GM18951 (cell line): Measurements from ENCODE around the gene EP400.

ENCODE experiments used
- POLR2A ChIP-seq: IDR thresholded peaks from 4 replicates; pipeline ENCODE4 v1.6.1; 2011; ENCODE audit warnings: mild to moderate bottlenecking; ENCODE audit not compliant: insufficient read length, insufficient read depth; ENCODE audit errors: extremely low read depth
- in situ Hi-C: fragments of 300-500 bp; cut with MboI; formaldehyde crosslinking; loops from one replicate; pipeline ENCODE4 v1.12.0; 2022; ENCODE audit warnings: low sequenced_read_pairs, mixed read lengths, inconsistent platforms; ENCODE audit not compliant: unreplicated experiment

The EP400 gene

DNA sequence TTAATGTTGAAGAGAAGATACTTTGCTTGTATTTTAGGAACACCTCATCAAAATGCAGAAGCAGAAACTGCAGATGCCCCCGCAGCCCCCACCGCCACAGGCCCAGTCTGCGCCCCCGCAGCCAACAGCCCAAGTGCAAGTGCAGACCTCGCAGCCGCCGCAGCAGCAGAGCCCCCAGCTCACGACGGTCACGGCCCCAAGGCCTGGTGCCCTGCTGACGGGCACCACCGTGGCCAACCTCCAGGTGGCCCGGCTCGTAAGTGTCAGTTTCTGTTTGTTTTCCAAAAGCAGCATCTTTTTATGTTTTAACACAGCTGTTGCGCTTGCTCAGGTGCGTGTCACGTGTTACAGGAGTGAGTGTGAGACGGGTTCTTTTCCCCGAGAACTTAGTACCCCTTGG is 114.9 kb downstream of the EP400 start:
- in situ Hi-C loops: no loop called here
- TF ChIP-seq POLR2A: no peak

DNA sequence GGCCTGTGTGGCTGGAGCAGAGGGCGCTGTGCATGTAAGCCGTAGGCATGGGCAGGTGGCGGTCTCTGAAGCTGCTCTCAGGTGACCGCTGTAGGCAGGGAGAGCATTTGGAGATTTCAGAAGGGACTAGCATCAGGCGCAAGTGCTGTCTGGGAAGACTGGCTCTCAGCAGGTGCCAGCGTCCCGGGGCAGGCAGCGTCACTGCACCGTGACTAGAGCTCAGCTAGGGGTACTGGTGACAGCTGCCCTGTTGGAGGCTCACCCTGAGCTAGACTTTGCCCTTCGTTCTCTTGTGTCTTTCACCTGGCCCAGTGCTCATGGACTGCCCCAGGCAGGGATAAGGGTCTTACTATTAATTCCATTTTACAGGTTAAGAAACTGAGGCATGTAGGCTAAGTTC is 115.5 kb downstream of the EP400 start:
- in situ Hi-C loops: no loop called here
- no peak for TF ChIP-seq POLR2A

DNA sequence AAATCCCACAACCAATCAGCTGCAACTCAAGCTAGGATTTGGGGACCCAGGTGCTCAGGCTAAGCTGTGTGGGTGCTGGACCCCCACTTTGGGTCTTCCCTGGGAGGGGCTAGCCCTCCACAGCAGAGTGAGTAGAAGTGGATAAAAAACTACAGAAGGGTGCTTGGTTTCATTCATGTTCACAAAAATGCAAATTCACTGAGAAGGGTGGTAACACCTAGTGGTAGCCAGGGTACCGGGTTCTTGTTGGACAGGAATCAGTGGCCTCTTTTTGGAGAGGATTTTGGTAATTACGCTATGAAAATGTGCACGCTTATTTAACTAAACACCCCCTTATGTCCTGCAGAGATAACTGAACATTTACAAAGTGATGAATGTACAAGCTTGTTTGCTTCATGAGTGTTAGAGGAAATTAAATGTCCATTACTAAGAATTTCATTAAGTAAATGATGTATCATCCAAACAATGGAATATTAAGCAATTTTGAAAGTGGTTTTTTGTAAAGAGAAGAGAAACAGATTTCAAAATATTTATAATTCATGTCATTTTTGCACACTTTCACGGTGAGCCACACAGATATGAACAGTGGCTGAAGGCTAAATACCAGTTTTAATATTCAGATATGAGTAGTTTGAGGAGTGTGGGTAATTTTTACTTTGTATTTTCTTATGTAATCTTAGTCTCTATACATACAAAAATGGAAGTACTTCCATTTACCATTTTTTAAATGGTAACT is 116.0 kb downstream of the EP400 start:
- TF ChIP-seq POLR2A: no peak

DNA sequence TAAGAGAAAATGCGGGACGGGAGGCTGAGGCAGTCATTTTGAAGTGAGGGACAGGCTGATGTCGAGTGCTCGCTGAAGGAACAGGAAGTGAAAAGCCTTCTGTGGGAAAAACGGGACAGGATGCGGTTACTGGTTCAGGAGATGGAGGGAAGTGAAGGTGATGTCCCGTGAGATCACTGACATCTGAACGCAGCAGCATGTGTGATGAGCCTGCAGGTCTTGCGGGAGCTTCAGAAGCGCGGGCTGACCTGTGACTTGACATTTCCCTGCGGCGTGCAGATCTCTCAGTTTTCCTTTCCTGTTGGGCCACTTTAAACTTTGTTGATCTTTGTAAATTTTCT is 116.6 kb downstream of the EP400 start:
- in situ Hi-C loops: no loop called here
- TF ChIP-seq POLR2A: peak; percentile 22

More for the DNA sequence above, 116.0 kb downstream of the EP400 start:
- in situ Hi-C loops: no loop called here

- TF ChIP-seq POLR2A: no peak
- in situ Hi-C loops: no loop called here
Measured at GRCh38 chr12:132066749-132067148, 117.0 kb downstream of the EP400 start.

DNA sequence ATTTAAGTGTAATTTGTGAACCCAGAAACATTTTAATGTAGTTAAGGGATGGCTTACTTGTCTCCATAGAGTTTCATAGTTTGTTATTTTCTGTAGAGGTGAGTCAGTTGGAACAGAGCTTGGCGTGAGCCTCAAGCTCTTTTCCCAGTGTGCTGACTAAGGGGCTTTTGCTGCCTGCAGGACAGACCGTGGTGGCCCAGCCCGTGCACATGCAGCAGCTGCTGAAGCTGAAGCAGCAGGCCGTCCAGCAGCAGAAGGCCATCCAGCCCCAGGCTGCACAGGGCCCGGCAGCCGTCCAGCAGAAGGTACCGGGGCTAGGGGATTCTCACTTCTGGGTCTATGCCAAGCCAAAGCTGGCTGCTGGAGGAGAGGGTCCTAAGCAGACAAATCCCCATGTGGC is 117.4 kb downstream of the EP400 start:
- TF ChIP-seq POLR2A: no peak
- in situ Hi-C loops: no loop called here

DNA sequence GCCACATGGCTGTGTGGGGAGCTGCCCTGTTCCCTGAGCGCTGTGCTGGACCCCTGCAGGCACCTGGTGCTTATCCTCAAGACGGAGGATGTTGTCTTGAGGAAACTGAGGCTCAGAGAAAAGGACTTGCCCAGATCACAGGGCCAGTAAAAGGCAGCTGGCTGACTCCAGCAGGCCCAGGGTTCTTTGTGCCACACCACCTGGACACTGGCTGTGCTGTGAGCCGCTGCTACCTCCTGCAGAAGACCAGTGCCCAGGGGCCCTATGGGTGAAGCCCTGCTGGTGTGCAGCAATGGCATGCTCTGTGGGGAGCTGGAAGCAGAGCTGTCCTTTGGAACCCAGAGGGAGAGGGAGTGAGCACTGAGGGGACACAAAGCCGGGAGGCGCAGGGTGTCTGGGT is 118.5 kb downstream of the EP400 start:
- no peak for TF ChIP-seq POLR2A
- in situ Hi-C loops: no loop called here

- TF ChIP-seq POLR2A: no peak
- in situ Hi-C loops: no loop called here
Measured at GRCh38 chr12:132069336-132069985, 119.7 kb downstream of the EP400 start.

GRCh38 chr12:132070298-132070697 is 120.6 kb downstream of the EP400 start:
- TF ChIP-seq POLR2A: no peak
- in situ Hi-C loops: no loop called here

GRCh38 chr12:132071040-132071810 is 121.5 kb downstream of the EP400 start:
- in situ Hi-C loops: no loop called here
- no peak for TF ChIP-seq POLR2A

DNA sequence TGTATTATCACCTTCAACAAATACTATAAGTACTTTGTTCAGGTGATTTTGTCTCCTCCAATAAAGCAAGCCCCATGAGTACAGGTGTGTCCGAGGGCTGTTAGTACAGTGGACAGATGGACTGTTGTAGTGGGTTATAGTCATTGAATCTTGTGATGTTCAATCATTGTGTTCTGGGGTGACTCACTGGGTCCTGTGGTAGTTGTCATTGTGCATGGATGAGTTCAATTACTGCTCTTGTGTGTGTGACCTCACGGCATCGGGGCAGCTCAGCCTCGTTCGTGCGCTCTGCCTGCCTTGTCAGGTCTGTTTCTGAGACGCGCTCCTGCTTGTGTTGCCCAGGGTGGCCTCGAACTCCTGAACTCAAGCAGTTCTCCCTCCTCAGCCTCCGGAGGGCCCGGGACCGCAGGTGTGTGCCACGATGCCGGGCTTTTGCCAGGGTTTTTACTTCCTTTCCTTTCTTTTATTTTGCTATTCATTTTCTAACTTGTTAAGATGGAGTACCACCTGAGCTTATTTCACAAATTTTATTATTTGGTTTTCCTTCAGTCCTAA is 122.2 kb downstream of the EP400 start:
- no peak for TF ChIP-seq POLR2A
- in situ Hi-C loops: no loop called here

DNA sequence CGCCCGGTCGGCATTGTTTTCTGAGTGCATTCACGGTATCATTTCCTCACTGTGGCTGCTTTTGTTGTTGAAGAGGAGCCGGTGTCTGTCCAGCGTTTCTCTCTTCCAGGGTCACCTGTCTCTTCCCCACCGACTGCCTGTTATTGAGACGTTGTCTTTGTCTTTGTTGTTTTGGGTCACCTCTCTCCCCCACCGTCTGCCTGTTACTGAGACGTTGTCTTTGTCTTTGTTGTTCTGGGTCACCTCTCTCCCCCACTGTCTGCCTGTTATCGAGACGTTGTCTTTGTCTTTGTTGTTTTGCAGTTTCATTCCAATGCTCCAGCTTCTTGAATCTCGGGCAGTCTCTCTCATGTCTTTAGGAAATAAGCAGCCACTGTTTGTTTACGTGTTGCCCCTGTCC is 124.5 kb downstream of the EP400 start:
- in situ Hi-C loops: no loop called here
- TF ChIP-seq POLR2A: no peak

DNA sequence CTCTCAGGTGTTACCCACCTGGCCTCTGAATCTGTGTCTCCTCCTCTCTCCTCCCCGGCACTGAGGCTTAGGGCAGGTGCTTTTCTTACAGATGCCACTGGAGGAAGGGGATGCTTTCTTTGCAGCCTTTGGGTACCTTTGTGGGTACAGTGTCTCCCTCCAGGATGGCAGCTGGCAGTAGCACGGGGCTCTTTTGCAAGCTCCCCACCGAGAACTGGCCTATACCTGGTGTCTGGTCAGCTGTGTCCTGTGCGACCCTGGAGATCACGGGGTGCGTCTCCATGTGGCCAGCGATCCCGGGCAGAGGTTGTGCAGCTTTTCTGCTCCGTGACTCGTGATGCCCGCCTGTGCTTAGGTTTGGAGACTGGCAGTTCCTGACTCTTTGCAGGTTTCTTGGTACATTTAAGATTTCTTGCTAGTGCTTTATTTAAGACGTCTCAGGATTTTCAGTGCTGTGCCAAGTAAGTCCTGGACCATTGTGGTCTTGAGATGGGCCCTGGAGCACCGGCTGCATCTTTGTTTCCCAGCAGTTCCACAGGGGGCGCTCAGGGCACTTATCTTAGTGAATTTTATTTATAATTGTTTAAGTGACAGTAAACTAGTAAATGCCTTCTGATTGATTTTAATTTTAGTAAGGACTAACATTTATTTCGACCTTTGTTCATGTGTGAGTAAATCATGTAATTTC is 125.4 kb downstream of the EP400 start:
- in situ Hi-C loops: no loop called here
- no peak for TF ChIP-seq POLR2A
